ENCODE data around the gene RHO. TPM values are rescaled to one million over a fixed set of nuclear protein-coding genes. Genes with fewer than 3 reads are reported as not detected.

RHO gene
- total and polyA plus RNA-seq, 10 of the 15 experiments (the other 5 are each of a cell fraction or from before 2014, with no cell fraction given): not detected

DNA sequence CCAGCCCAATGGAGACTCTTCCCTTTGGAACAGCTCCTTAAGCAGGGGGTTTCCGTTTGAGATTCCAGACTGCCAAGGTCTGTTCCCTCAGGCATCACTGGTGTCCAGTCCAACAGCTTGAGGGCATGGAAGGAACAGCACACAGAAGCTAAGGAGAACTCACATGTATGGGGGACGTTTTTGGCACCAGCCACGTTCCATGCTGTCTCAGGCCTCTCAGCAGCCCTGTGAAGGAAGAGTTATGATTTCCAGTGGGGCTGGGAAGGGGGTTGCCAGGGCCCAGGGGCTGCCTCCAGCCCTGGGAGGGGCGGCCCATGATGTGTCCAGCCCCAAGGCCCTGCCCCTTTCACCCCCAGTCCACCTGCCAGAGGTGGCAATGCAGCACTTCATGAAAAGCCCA lies 7.5 kb upstream of the RHO start (continued):
- TF ChIP-seq, protein P1, sequence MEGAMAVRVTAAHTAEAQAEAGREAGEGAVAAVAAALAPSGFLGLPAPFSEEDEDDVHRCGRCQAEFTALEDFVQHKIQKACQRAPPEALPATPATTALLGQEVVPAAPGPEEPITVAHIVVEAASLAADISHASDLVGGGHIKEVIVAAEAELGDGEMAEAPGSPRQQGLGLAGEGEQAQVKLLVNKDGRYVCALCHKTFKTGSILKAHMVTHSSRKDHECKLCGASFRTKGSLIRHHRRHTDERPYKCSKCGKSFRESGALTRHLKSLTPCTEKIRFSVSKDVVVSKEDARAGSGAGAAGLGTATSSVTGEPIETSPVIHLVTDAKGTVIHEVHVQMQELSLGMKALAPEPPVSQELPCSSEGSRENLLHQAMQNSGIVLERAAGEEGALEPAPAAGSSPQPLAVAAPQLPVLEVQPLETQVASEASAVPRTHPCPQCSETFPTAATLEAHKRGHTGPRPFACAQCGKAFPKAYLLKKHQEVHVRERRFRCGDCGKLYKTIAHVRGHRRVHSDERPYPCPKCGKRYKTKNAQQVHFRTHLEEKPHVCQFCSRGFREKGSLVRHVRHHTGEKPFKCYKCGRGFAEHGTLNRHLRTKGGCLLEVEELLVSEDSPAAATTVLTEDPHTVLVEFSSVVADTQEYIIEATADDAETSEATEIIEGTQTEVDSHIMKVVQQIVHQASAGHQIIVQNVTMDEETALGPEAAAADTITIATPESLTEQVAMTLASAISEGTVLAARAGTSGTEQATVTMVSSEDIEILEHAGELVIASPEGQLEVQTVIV (IDR thresholded peaks at IDR 0.05; ENCODE audit: borderline replicate concordance, partially characterized antibody): no peak
- TF ChIP-seq POLR2AphosphoS2 (IDR thresholded peaks at IDR 0.05; ENCODE audit: low read depth, low read length) (no peak), IRF4 (IDR thresholded peaks at IDR 0.05; ENCODE audit: low read depth, low read length) (no peak), LARP7 (IDR thresholded peaks at IDR 0.05) (no peak)

DNA sequence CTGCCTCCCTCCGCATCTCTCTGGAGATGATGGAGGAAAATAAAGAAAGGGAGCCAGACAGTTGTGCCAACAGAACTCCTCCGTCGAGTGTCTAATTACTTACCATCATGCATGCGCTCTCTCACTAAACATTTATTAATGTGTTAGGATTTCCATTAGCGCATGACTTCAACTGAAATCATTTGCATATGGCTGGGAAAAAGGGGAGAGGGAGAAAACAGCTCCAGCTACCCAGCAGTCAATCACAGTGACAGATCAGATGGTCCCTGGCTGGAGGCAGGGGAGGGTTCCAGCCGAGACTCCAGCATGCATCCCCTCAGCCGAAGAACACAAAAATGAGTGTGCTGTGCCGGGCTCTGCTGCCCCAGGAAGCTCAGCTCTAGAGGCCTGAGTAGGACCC lies 6.8 kb upstream of the RHO start:
- no peak overlapping the region for H3K4me3 ChIP-seq
- no peak for TF ChIP-seq CBX5 (IDR thresholded peaks at IDR 0.05; ENCODE audit: low read depth)
- no peak for TF ChIP-seq EED (IDR thresholded peaks at IDR 0.05; ENCODE audit: low read depth)
- no peak for TF ChIP-seq KLF5 (IDR thresholded peaks at IDR 0.05; ENCODE audit: partially characterized antibody)
- no peak for TF ChIP-seq GABPA (IDR thresholded peaks at IDR 0.05; ENCODE audit: low read depth)
- TF ChIP-seq, protein P2, sequence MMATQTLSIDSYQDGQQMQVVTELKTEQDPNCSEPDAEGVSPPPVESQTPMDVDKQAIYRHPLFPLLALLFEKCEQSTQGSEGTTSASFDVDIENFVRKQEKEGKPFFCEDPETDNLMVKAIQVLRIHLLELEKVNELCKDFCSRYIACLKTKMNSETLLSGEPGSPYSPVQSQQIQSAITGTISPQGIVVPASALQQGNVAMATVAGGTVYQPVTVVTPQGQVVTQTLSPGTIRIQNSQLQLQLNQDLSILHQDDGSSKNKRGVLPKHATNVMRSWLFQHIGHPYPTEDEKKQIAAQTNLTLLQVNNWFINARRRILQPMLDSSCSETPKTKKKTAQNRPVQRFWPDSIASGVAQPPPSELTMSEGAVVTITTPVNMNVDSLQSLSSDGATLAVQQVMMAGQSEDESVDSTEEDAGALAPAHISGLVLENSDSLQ (IDR thresholded peaks at IDR 0.05): no peak
- WGBS (ENCODE audit: insufficient coverage, insufficient replicate concordance, low lambda C conversion rate, missing lambda C conversion rate): 80% methylated on average over 8 of the region's 8 CpGs
- intact Hi-C loops (cut with micrococcal nuclease; ENCODE audit: unreplicated experiment) (no loop called here), in situ Hi-C loops (cut with MboI) (no loop called here)
- H3K9me3 ChIP-seq (replicated peaks; ENCODE audit: control insufficient read depth, insufficient read depth, low read length): no peaks in the 10 kb centered on the region
- no peaks in the 10 kb centered on the region; a peak in 1 of 4 replicates for H3K36me3 ChIP-seq (ENCODE audit: control insufficient read depth in 2 of 2, insufficient read depth in 2 of 2, low read length in 1 of 2)
- RAD21 ChIA-PET (ENCODE audit: unreplicated experiment): no interaction called here
- H3K27me3 ChIP-seq (replicated peaks in 1 of 2; ENCODE audit: control insufficient read depth in 2 of 2, insufficient read depth in 2 of 2, low read length in 1 of 2): no peaks in the 10 kb centered on the region
- H3K79me2 ChIP-seq (ENCODE audit: control insufficient read depth, insufficient read depth, low read length): no peaks in the 10 kb centered on the region
- H3K4me2 ChIP-seq (ENCODE audit: control insufficient read depth, insufficient read depth): no peak overlapping the region
- CTCF ChIA-PET: interaction anchor here (0.7 kb wide), 1 partner anchor 10 kb away, joined by 4 read pairs; no protein-coding TSS in a partner anchor
- BruUV-seq (replicated peaks): no TSS peak
- no peak for ATAC-seq
- no peak overlapping the region for H2AFZ ChIP-seq (ENCODE audit: control insufficient read depth, low read depth, low read length)
- peaks cover 12% of the 10 kb centered on the region for H3K4me1 ChIP-seq (ENCODE audit: control insufficient read depth, insufficient read depth, low read length)
- SMC1A ChIA-PET (ENCODE audit: uncharacterized antibody, unreplicated experiment): no interaction called here
- H3K27ac ChIP-seq (ENCODE audit: control insufficient read depth, insufficient read depth): no peak overlapping the region
- POLR2A ChIA-PET: no interaction called here
- FAIRE-seq: no peak
- H4K20me1 ChIP-seq (ENCODE audit: control insufficient read depth, insufficient read depth): no peaks in the 10 kb centered on the region
- no peak overlapping the region for H3K9ac ChIP-seq (ENCODE audit: control insufficient read depth, insufficient read depth, low read length)
- no peak for DNase-seq (ENCODE audit: low read depth, low spot score)

Data from GM12878 (cell line).